Measurements from ENCODE around the gene CTSD.

Gene CTSD

DNA sequence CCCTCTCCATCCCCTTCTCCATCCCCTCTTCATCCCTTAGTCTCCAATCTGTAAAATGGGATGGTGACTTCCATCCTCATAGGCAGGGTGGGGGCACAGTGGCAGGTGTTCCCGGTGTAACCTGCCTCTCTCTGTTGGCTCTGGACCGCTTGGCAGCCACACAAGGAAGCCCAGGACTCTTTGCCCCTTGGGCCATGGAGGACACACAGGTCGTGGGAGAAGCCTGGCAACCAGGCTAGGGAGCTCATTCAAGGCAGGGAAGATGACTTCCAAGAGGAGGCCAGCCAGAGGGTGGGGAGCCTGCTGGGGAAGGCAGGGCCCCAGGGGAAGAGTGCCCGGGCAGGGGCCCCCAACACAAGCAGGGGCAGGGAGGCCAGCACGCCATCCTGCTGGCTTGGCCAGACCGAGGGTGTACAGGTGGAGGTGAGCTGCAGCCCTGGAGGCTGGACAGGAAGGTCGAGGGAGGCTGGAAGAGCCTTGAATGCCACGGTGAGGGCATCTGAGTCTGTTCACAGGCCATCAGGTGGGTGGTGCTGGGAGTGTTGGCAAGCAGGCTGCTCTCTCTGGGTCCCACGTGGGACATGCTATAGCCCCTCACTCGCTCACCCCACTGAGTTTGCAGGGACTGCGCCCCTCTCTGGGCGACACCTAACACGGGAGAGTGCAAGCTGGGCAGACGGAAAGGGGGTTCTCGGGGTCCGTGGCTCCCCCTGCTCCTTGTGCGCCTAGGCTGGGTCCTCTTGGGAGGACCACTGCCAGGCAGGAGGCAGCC lies 15.5 kb upstream of the CTSD start:
- Histone ChIP-seq H3K27ac (ENCODE audit: low read depth, low read length) (no peak overlapping the region), H3K9me3 (ENCODE audit: insufficient read depth, low read length) (no peaks in the 10 kb centered on the region), H3K27me3 (ENCODE audit: low read length) (no peaks in the 10 kb centered on the region; the same call in 1 of the 2 replicates), H4K20me1 (ENCODE audit: low read depth, low read length) (no peaks in the 10 kb centered on the region), H3K9ac (ENCODE audit: low read length) (no peak overlapping the region), H2AFZ (ENCODE audit: low read depth, low read length, severe bottlenecking) (no peak overlapping the region), H3K4me3 (ENCODE audit: insufficient read depth, low read length, poor library complexity, severe bottlenecking) (no peak overlapping the region), H3K9me2 (replicated peaks; ENCODE audit: insufficient read depth, low read length) (no peaks in the 10 kb centered on the region), H3K36me3 (ENCODE audit: low read length) (no peaks in the 10 kb centered on the region), H3K79me2 (ENCODE audit: insufficient read depth, low read length) (no peaks in the 10 kb centered on the region), H3F3A (ENCODE audit: insufficient read depth) (no peaks in the 10 kb centered on the region), H3K4me2 (ENCODE audit: low read depth, low read length, poor library complexity, severe bottlenecking) (no peak overlapping the region)
- TF ChIP-seq CTCF (IDR thresholded peaks at IDR 0.05; ENCODE audit: insufficient read depth, low read length, poor library complexity, severe bottlenecking) = no peak
- TF ChIP-seq EZH2phosphoT487 (conservative IDR thresholded peaks at IDR 0.05; ENCODE audit: low read length) = no peak

DNA sequence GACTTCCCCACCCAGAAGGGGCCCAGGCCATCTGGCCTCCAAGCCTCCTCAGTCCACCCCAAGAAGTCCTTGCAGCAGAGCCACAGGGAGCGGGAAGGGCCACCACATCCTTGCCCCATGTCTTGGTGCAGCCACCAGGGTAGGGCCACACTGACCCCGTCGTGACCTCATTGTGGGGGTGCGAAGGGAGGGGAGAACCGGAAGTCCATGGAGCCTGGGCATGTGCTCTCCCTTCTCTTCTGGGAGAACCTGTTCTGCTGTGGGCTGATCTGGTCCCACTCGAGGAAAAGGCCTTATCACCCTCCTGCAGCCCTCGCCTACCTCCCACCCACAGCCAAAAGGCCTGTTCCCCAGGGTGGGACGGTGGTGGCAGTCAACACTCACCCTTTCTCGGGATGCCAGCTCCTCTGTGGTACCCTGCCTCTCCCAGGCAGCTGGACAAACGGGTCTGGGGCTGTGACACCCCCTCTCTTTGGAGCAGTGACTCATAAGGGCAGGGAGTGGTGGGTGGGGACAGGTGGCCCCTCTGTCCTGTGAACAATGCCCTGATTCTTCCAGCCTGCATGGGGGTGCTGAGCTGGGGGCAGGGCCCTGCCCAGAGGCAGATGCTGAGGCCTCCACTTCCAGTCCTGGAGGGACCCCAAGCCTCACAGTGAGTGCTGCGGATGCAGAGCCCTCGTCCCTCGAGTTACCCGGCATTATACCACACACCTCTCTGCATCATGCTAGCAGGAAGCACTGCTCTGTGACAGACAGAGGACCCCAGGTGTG lies 14.6 kb upstream of the CTSD start:
- H3K9me2 ChIP-seq (replicated peaks; ENCODE audit: insufficient read depth, low read length) = no peaks in the 10 kb centered on the region
- TF ChIP-seq CTCF (IDR thresholded peaks at IDR 0.05; ENCODE audit: insufficient read depth, low read length, poor library complexity, severe bottlenecking) = no peak
- TF ChIP-seq EZH2phosphoT487 (conservative IDR thresholded peaks at IDR 0.05; ENCODE audit: low read length) = no peak
- H4K20me1 ChIP-seq (ENCODE audit: low read depth, low read length) = no peaks in the 10 kb centered on the region
- H3F3A ChIP-seq (ENCODE audit: insufficient read depth) = no peaks in the 10 kb centered on the region
- no peak overlapping the region for H3K4me3 ChIP-seq (ENCODE audit: insufficient read depth, low read length, poor library complexity, severe bottlenecking)
- H3K4me2 ChIP-seq (ENCODE audit: low read depth, low read length, poor library complexity, severe bottlenecking) = no peak overlapping the region
- H2AFZ ChIP-seq (ENCODE audit: low read depth, low read length, severe bottlenecking) = no peak overlapping the region
- H3K36me3 ChIP-seq (ENCODE audit: low read length) = no peaks in the 10 kb centered on the region
- no peak overlapping the region for H3K27ac ChIP-seq (ENCODE audit: low read depth, low read length)
- H3K27me3 ChIP-seq (ENCODE audit: low read length) = no peaks in the 10 kb centered on the region
- H3K79me2 ChIP-seq (ENCODE audit: insufficient read depth, low read length) = no peaks in the 10 kb centered on the region
- no peak overlapping the region for H3K9ac ChIP-seq (ENCODE audit: low read length)
- H3K9me3 ChIP-seq (ENCODE audit: insufficient read depth, low read length) = no peaks in the 10 kb centered on the region

GRCh38 chr11:1777737-1778136 lies 14.0 kb upstream of the CTSD start:
- Histone ChIP-seq H2AFZ (ENCODE audit: low read depth, low read length, severe bottlenecking) (no peak overlapping the region), H3K27me3 (ENCODE audit: low read length) (no peaks in the 10 kb centered on the region), H3K9me3 (ENCODE audit: insufficient read depth, low read length) (no peaks in the 10 kb centered on the region), H3K36me3 (ENCODE audit: low read length) (no peaks in the 10 kb centered on the region), H3K4me2 (ENCODE audit: low read depth, low read length, poor library complexity, severe bottlenecking) (no peak overlapping the region), H3K79me2 (ENCODE audit: insufficient read depth, low read length) (no peaks in the 10 kb centered on the region), H3F3A (ENCODE audit: insufficient read depth) (no peaks in the 10 kb centered on the region), H3K9me2 (replicated peaks; ENCODE audit: insufficient read depth, low read length) (no peaks in the 10 kb centered on the region), H4K20me1 (ENCODE audit: low read depth, low read length) (no peaks in the 10 kb centered on the region), H3K9ac (ENCODE audit: low read length) (no peak overlapping the region), H3K4me3 (ENCODE audit: insufficient read depth, low read length, poor library complexity, severe bottlenecking) (no peak overlapping the region), H3K27ac (ENCODE audit: low read depth, low read length) (no peak overlapping the region)
- TF ChIP-seq CTCF (IDR thresholded peaks at IDR 0.05; ENCODE audit: insufficient read depth, low read length, poor library complexity, severe bottlenecking) (no peak), EZH2phosphoT487 (conservative IDR thresholded peaks at IDR 0.05; ENCODE audit: low read length) (no peak)
